ENCODE measurements around the gene PHF2. TPM values are rescaled to one million over a fixed set of nuclear protein-coding genes. Genes with fewer than 3 reads are reported as not detected.

Gene PHF2
- total and polyA plus RNA-seq, 2 donors (not counting 1 experiment from before 2014, with no cell fraction given), result 11.0 to 28.8 TPM

- WGBS (ENCODE audit: insufficient coverage), result 97% methylated on average over 15 of the region's 15 CpGs
- CTCF ChIA-PET, result no interaction called here
These were observed 88.3 kb downstream of the PHF2 start for GRCh38 chr9:93664549-93665120.

More at GRCh38 chr9:93664549-93665120, 88.3 kb downstream of the PHF2 start:
- no peak overlapping the region for H3K4me2 ChIP-seq (replicated peaks; ENCODE audit: low read depth, low read length, poor library complexity, severe bottlenecking)
- H4K20me1 ChIP-seq (ENCODE audit: control insufficient read depth, insufficient read depth, low read length, poor library complexity, severe bottlenecking), result no peaks in the 10 kb centered on the region
- Mint-ChIP-seq H3K4me3 (no peak overlapping the region), H3K9me3 (ENCODE audit: insufficient read depth) (no peaks in the 10 kb centered on the region), H3K4me1 (no peaks in the 10 kb centered on the region), H3K27ac (no peak overlapping the region), H3K27me3 (no peaks in the 10 kb centered on the region)
- H3K27me3 ChIP-seq (replicated peaks in 1 of 4; ENCODE audit: control extremely low read depth in 1 of 4, control insufficient read depth in 3 of 4, insufficient read depth in 4 of 4, low read length in 3 of 4), result no peaks in the 10 kb centered on the region
- ATAC-seq (ENCODE audit: low read depth) (no peak), DNase-seq (no peak)
- no peaks in the 10 kb centered on the region for H3K4me1 ChIP-seq (ENCODE audit: control insufficient read depth in 2 of 2, insufficient read depth in 2 of 2, low read length in 2 of 2)
- H3K9ac ChIP-seq (ENCODE audit: low read length), result no peak overlapping the region
- POLR2A ChIA-PET, result no interaction called here
- peaks cover 0 to 22% of the 10 kb centered on the region in 2 experiments for H3K36me3 ChIP-seq (replicated peaks in 1 of 2; ENCODE audit: control extremely low read depth in 1 of 2, control insufficient read depth in 1 of 2, extremely low read depth in 1 of 2, insufficient read depth in 2 of 2, low read length in 1 of 2)
- no peak overlapping the region for H3K27ac ChIP-seq (ENCODE audit: low read length in 2 of 2)
- TF ChIP-seq EZH2 (IDR thresholded peaks at IDR 0.05; ENCODE audit: borderline replicate concordance, insufficient read depth, low read depth, low read length, poor library complexity, severe bottlenecking) (no peak), CTCF (IDR thresholded peaks at IDR 0.05) (no peak)
- H3K4me3 ChIP-seq (ENCODE audit: control extremely low read depth in 1 of 5, extremely low read depth in 1 of 5, insufficient read depth in 1 of 5, low read depth in 2 of 5, low read length in 4 of 5), result no peak overlapping the region
- intact Hi-C loops (cut with micrococcal nuclease), result no loop called here
- no peaks in the 10 kb centered on the region for H3K79me2 ChIP-seq (ENCODE audit: control insufficient read depth, insufficient read depth, low read length)
- peaks cover 0 to 9% (median 0%) of the 10 kb centered on the region in 3 donors for H3K9me3 ChIP-seq (ENCODE audit: control extremely low read depth in 1 of 3, control insufficient read depth in 2 of 3, insufficient read depth in 1 of 3, low read length in 2 of 3)
- no peak overlapping the region for H2AFZ ChIP-seq (ENCODE audit: insufficient read depth, low read depth, low read length, poor library complexity, severe bottlenecking)
